Activated CD8-positive, alpha-beta T cell treated with anti-CD3 and anti-CD28 coated beads for 36 hours (primary cell): Measurements from ENCODE around the gene BLOC1S4. TPM values are rescaled to one million over a fixed set of nuclear protein-coding genes. Genes with fewer than 3 reads are reported as not detected.

Source experiments
- ATAC-seq: fragments of 200-7000 bp; cut with Tn5 transposase; one replicate; pipeline ENCODE4 v1.10.0; 2021; ENCODE audit warnings: mild to moderate bottlenecking, moderate library complexity
- CTCF ChIA-PET: fragments of 350-600 bp; sonication (Branson Sonifier 250); formaldehyde crosslinking; loops from one replicate; lab custom pipeline; 2021; ENCODE audit warnings: antibody characterized with exemption; lab: Charles Lee
- POLR2A ChIA-PET: fragments of 350-600 bp; sonication (Branson Sonifier 250); formaldehyde crosslinking; loops from one replicate; lab custom pipeline; 2021; ENCODE audit warnings: antibody characterized with exemption; lab: Charles Lee
- DNase-seq: peaks from one replicate; pipeline ENCODE4 v3.0.0-alpha.2; 2020
- H3K27ac Mint-ChIP-seq: one replicate; pipeline ENCODE4 v1.8.0; 2021; ENCODE audit warnings: mild to moderate bottlenecking, mixed read lengths
- H3K27me3 Mint-ChIP-seq: one replicate; pipeline ENCODE4 v1.8.0; 2021; ENCODE audit warnings: mixed read lengths
- H3K36me3 Mint-ChIP-seq: one replicate; pipeline ENCODE4 v1.8.0; 2021; ENCODE audit warnings: low read depth, mixed read lengths
- H3K4me1 Mint-ChIP-seq: one replicate; pipeline ENCODE4 v1.8.0; 2021; ENCODE audit warnings: low read depth, mixed read lengths
- H3K4me3 Mint-ChIP-seq: one replicate; pipeline ENCODE4 v1.8.0; 2021; ENCODE audit warnings: mild to moderate bottlenecking, moderate library complexity, mixed read lengths
- H3K9me3 Mint-ChIP-seq: one replicate; pipeline ENCODE4 v1.8.0; 2021; ENCODE audit warnings: mixed read lengths
- intact Hi-C: fragments of 100-400 bp; cut with micrococcal nuclease; formaldehyde crosslinking; loops from one replicate; pipeline ENCODE4 v1.10.0; 2022
- total RNA-seq, 2 experiments: library from RNA; stranded (reverse); gene quantifications; one replicate each; pipeline ENCODE4 v1.2.3, GENCODE V29; 2021
- TF ChIP-seq, protein P1 (sequence below): fragments of 200-600 bp; IDR thresholded peaks from one replicate; pipeline ENCODE4 v1.8.0; 2022; ENCODE audit warnings: antibody characterized with exemption, mild to moderate bottlenecking

Gene BLOC1S4
- total RNA-seq, 2 experiments from 2014 or later, result 19.1 to 21.8 TPM

DNA sequence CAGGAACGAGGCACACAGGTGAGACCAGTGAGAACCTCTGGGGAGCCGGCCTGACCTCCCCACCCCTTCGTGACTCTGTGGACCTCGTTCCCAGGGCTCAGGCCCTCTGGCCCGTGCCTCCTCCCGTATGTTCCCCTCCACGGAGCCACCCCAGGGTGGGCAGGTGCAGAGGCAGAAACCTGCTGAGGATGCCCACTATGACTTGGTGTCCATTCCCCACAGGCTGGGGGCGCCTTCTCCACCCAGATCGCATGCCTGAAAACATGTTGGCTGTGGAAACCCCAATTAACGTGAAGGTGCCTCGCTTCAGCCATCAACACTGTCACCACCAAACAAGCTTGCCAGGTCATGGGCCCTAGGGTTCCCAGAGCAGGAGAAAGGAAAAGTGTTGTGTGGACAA is 27.0 kb downstream of the BLOC1S4 start:
- Mint-ChIP-seq H3K27ac (no peak overlapping the region), H3K4me1 (peaks cover 4% of the 10 kb centered on the region), H3K9me3 (no peaks in the 10 kb centered on the region), H3K4me3 (no peak overlapping the region), H3K36me3 (no peaks in the 10 kb centered on the region), H3K27me3 (peaks cover 2% of the 10 kb centered on the region)
- DNase-seq (no peak), ATAC-seq (no peak)
- intact Hi-C loops, result no loop called here
- POLR2A ChIA-PET, result no interaction called here
- CTCF ChIA-PET, result interaction anchor here (0.8 to 1.0 kb wide), 2 partner anchors 23 to 130 kb away, joined by 4 to 9 read pairs; no protein-coding TSS in a partner anchor
- TF ChIP-seq, protein P1, sequence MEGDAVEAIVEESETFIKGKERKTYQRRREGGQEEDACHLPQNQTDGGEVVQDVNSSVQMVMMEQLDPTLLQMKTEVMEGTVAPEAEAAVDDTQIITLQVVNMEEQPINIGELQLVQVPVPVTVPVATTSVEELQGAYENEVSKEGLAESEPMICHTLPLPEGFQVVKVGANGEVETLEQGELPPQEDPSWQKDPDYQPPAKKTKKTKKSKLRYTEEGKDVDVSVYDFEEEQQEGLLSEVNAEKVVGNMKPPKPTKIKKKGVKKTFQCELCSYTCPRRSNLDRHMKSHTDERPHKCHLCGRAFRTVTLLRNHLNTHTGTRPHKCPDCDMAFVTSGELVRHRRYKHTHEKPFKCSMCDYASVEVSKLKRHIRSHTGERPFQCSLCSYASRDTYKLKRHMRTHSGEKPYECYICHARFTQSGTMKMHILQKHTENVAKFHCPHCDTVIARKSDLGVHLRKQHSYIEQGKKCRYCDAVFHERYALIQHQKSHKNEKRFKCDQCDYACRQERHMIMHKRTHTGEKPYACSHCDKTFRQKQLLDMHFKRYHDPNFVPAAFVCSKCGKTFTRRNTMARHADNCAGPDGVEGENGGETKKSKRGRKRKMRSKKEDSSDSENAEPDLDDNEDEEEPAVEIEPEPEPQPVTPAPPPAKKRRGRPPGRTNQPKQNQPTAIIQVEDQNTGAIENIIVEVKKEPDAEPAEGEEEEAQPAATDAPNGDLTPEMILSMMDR, result no peak

DNA sequence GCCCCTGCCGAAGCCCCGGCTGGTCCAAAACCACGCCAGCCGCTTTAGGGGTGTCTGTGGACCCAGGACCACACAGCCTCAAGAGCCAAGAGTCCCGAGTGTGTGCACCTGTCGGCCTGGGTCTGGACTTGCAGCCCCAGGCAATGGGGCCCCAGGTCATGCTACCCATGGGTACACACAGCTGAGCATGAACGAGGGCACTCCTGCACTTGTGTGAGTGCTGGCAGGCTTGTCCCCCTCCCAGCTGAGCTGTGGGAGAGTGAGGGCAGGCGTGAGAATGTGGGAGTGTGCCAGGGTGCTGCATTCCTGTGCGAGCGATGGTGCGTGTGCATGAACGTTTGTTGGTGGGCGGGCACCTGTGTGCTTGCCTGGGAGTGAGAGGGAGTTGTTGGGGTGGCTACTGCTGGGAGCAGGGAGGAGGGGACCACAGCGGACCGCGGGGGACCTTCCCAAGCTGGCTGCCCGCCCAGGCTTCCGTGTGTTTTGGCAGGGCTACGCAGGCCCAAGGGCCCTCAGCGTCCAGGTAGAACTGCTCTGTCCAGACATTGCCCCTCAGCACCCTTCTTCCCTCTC is 30.8 kb downstream of the BLOC1S4 start:
- ChIA-PET POLR2A (no interaction called here), CTCF (no interaction called here)
- Mint-ChIP-seq H3K9me3 (no peaks in the 10 kb centered on the region), H3K36me3 (no peaks in the 10 kb centered on the region), H3K4me3 (no peak overlapping the region), H3K27me3 (no peaks in the 10 kb centered on the region), H3K4me1 (peaks cover 13% of the 10 kb centered on the region), H3K27ac (no peak overlapping the region)
- intact Hi-C loops, result no loop called here
- TF ChIP-seq, protein P1, result no peak
- DNase-seq, result no peak
- ATAC-seq, result no peak

GRCh38 chr4:6747294-6748051 is 31.5 kb downstream of the BLOC1S4 start:
- no peak overlapping the region for H3K4me3 Mint-ChIP-seq
- TF ChIP-seq, protein P1, result no peak
- H3K4me1 Mint-ChIP-seq, result peaks cover 12% of the 10 kb centered on the region
- DNase-seq, result no peak
- no peaks in the 10 kb centered on the region for H3K27me3 Mint-ChIP-seq
- CTCF ChIA-PET, result no interaction called here
- POLR2A ChIA-PET, result no interaction called here
- no peaks in the 10 kb centered on the region for H3K36me3 Mint-ChIP-seq
- no peaks in the 10 kb centered on the region for H3K9me3 Mint-ChIP-seq
- no peak overlapping the region for H3K27ac Mint-ChIP-seq
- intact Hi-C loops, result no loop called here
- ATAC-seq, result no peak

- H3K27me3 Mint-ChIP-seq, result no peaks in the 10 kb centered on the region
- H3K36me3 Mint-ChIP-seq, result no peaks in the 10 kb centered on the region
- peaks cover 12% of the 10 kb centered on the region for H3K4me1 Mint-ChIP-seq
- ChIA-PET CTCF (no interaction called here), POLR2A (no interaction called here)
- TF ChIP-seq, protein P1, result no peak
- DNase-seq (no peak), ATAC-seq (no peak)
- intact Hi-C loops, result no loop called here
- H3K27ac Mint-ChIP-seq, result no peak overlapping the region
- H3K4me3 Mint-ChIP-seq, result no peak overlapping the region
- no peaks in the 10 kb centered on the region for H3K9me3 Mint-ChIP-seq
Measured at GRCh38 chr4:6748286-6748685, 32.3 kb downstream of the BLOC1S4 start.
